ENCODE results near the gene SLC16A1. TPM values are rescaled to one million over a fixed set of nuclear protein-coding genes. Genes with fewer than 3 reads are reported as not detected.

Gene SLC16A1
- total and polyA plus RNA-seq, 7 experiments from 2014 or later = 8.7 to 43.6 (median 12.5) TPM

DNA sequence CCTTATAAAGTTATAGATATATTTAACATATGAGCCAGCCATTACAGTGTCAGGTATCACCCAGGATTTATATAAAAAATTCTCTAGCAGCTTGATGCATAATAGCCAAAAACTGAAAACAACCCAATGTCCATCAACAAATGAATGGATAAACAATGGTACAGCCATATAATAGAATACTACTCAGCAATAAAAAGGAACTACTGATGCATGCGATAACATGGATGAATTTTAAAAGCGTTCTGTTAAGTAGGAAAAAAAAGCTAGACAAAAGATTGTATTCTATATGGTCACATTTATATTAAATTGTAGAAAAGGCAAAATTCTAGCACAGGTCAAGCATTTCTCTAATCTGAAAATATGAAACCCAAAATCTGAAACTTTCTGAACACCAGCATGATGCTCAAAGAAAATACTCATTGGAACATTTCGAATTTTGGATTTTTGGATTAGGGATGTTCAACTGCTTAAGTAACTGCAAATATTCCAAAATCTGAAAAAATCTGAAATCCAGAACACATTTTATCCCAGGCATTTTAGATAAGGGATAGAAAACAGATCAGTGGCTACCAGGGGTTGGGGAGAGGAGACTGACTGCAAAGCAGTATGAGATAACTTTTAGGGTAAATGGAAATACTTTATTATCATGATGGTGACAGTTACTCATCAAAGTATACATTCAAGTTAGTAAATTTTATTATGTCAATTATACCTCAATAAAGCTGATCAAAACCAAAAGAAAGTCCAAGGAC lies 22.0 kb downstream of the SLC16A1 start:
- POLR2A ChIA-PET = no interaction called here
- ATAC-seq (no peak), DNase-seq (no peak)
- Mint-ChIP-seq H3K4me3 (no peak overlapping the region), H3K4me1 (peaks cover 4 to 35% (median 10%) of the 10 kb centered on the region in 7 donors), H3K36me3 (peaks cover 0 to 6% (median 2%) of the 10 kb centered on the region in 5 donors), H3K9me3 (no peaks in the 10 kb centered on the region), H3K27me3 (no peaks in the 10 kb centered on the region), H3K27ac (peak overlapping the region in 1 of 9 donors; percentile 24)
- intact Hi-C loops (cut with micrococcal nuclease) = no loop called here
- no peaks in the 10 kb centered on the region for H3K4me1 ChIP-seq (ENCODE audit: control insufficient read depth in 2 of 2, insufficient read depth in 2 of 2, low read length in 2 of 2)
- CTCF ChIA-PET = no interaction called here
- H3K27ac ChIP-seq (ENCODE audit: low read depth, low read length) = no peak overlapping the region
- no peak overlapping the region for H3K4me3 ChIP-seq (ENCODE audit: low read length)
- no peaks in the 10 kb centered on the region for H3K27me3 ChIP-seq (ENCODE audit: control insufficient read depth in 2 of 2, insufficient read depth in 2 of 2, low read length in 2 of 2)
- no peaks in the 10 kb centered on the region for H3K9me3 ChIP-seq (ENCODE audit: control insufficient read depth in 2 of 3, low read length in 3 of 3)
- H3K36me3 ChIP-seq (ENCODE audit: control insufficient read depth in 2 of 3, insufficient read depth in 3 of 3, low read length in 3 of 3) = no peaks in the 10 kb centered on the region

- ATAC-seq (no peak), DNase-seq (no peak)
- no peak overlapping the region for H3K4me3 Mint-ChIP-seq
- H3K4me1 Mint-ChIP-seq = peaks cover 0 to 16% (median 0%) of the 10 kb centered on the region in 7 donors
- Histone ChIP-seq H3K27me3 (ENCODE audit: control insufficient read depth in 2 of 2, insufficient read depth in 2 of 2, low read length in 2 of 2) (no peaks in the 10 kb centered on the region), H3K9me3 (ENCODE audit: control insufficient read depth in 2 of 3, low read length in 3 of 3) (no peaks in the 10 kb centered on the region), H3K27ac (ENCODE audit: low read depth, low read length) (no peak overlapping the region), H3K4me3 (ENCODE audit: low read length) (no peak overlapping the region), H3K4me1 (ENCODE audit: control insufficient read depth in 2 of 2, insufficient read depth in 2 of 2, low read length in 2 of 2) (no peaks in the 10 kb centered on the region), H3K36me3 (ENCODE audit: control insufficient read depth in 2 of 3, insufficient read depth in 3 of 3, low read length in 3 of 3) (no peaks in the 10 kb centered on the region)
- no peaks in the 10 kb centered on the region for H3K9me3 Mint-ChIP-seq
- peaks cover 3 to 14% (median 10%) of the 10 kb centered on the region in 5 donors for H3K36me3 Mint-ChIP-seq
- intact Hi-C loops (cut with micrococcal nuclease) = no loop called here
- H3K27me3 Mint-ChIP-seq = no peaks in the 10 kb centered on the region
- ChIA-PET CTCF (interaction anchor here (1.1 kb wide), 2 partner anchors 25 to 523 kb away, joined by 3 read pairs; no protein-coding TSS in a partner anchor), POLR2A (interaction anchor here (0.6 to 0.7 kb wide), 2 partner anchors 166 to 678 kb away, joined by 4 read pairs; no protein-coding TSS in a partner anchor)
- no peak overlapping the region for H3K27ac Mint-ChIP-seq
These were observed 26.0 kb downstream of the SLC16A1 start for GRCh38 chr1:112929979-112930378.

- DNase-seq = no peak
- Mint-ChIP-seq H3K4me1 (peaks cover 0 to 6% (median 0%) of the 10 kb centered on the region in 7 donors), H3K27ac (no peak overlapping the region), H3K36me3 (peaks cover 4 to 32% (median 11%) of the 10 kb centered on the region in 5 donors), H3K27me3 (no peaks in the 10 kb centered on the region), H3K9me3 (no peaks in the 10 kb centered on the region), H3K4me3 (no peak overlapping the region)
- no peak for ATAC-seq
- no peaks in the 10 kb centered on the region for H3K27me3 ChIP-seq (ENCODE audit: control insufficient read depth in 2 of 2, insufficient read depth in 2 of 2, low read length in 2 of 2)
- intact Hi-C loops (cut with micrococcal nuclease) = no loop called here
- H3K4me3 ChIP-seq (ENCODE audit: low read length) = no peak overlapping the region
- H3K27ac ChIP-seq (ENCODE audit: low read depth, low read length) = no peak overlapping the region
- POLR2A ChIA-PET = no interaction called here
- peaks cover 0 to 12% (median 0%) of the 10 kb centered on the region in 3 experiments for H3K36me3 ChIP-seq (ENCODE audit: control insufficient read depth in 2 of 3, insufficient read depth in 3 of 3, low read length in 3 of 3)
- H3K4me1 ChIP-seq (ENCODE audit: control insufficient read depth in 2 of 2, insufficient read depth in 2 of 2, low read length in 2 of 2) = no peaks in the 10 kb centered on the region
- H3K9me3 ChIP-seq (ENCODE audit: control insufficient read depth in 2 of 3, low read length in 3 of 3) = no peaks in the 10 kb centered on the region
- CTCF ChIA-PET = no interaction called here
These were observed 28.5 kb downstream of the SLC16A1 start for GRCh38 chr1:112927462-112927990.

- no peak overlapping the region for H3K27ac Mint-ChIP-seq
- ATAC-seq = no peak
- ChIA-PET CTCF (no interaction called here), POLR2A (no interaction called here)
- peaks cover 0 to 12% (median 0%) of the 10 kb centered on the region in 3 experiments for H3K36me3 ChIP-seq (ENCODE audit: control insufficient read depth in 2 of 3, insufficient read depth in 3 of 3, low read length in 3 of 3)
- H3K4me1 ChIP-seq (ENCODE audit: control insufficient read depth in 2 of 2, insufficient read depth in 2 of 2, low read length in 2 of 2) = no peaks in the 10 kb centered on the region
- intact Hi-C loops (cut with micrococcal nuclease) = no loop called here
- no peaks in the 10 kb centered on the region for H3K27me3 Mint-ChIP-seq
- no peak overlapping the region for H3K4me3 Mint-ChIP-seq
- no peaks in the 10 kb centered on the region for H3K9me3 ChIP-seq (ENCODE audit: control insufficient read depth in 2 of 3, low read length in 3 of 3)
- no peak overlapping the region for H3K27ac ChIP-seq (ENCODE audit: low read depth, low read length)
- peaks cover 1 to 38% (median 16%) of the 10 kb centered on the region in 5 donors for H3K36me3 Mint-ChIP-seq
- no peak for DNase-seq
- H3K9me3 Mint-ChIP-seq = no peaks in the 10 kb centered on the region
- H3K4me3 ChIP-seq (ENCODE audit: low read length) = no peak overlapping the region
- no peaks in the 10 kb centered on the region for H3K27me3 ChIP-seq (ENCODE audit: control insufficient read depth in 2 of 2, insufficient read depth in 2 of 2, low read length in 2 of 2)
- H3K4me1 Mint-ChIP-seq = peaks cover 0 to 6% (median 0%) of the 10 kb centered on the region in 7 donors
These were observed 29.1 kb downstream of the SLC16A1 start for GRCh38 chr1:112926858-112927257.

DNA sequence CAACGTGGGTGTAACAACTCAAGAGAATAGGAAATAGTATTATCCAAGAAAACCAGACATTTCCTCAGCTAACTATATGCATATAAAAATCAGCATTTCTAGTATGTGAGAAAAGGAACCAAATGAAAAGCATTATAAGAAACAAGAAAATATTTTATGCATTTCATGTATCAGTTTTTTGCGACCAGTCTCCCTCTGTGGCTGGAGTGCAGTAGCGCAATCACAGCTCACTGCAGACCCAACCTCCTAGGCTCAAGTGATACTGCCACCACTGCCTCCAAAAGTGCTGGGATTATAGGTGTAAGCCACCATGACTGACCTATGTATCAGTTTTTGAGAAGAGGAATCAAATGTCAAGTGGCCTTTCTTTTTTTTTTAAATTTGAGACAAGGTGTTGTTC lies 31.0 kb downstream of the SLC16A1 start:
- H3K36me3 ChIP-seq (ENCODE audit: control insufficient read depth in 2 of 3, insufficient read depth in 3 of 3, low read length in 3 of 3) = peaks cover 0 to 12% (median 0%) of the 10 kb centered on the region in 3 experiments
- ChIA-PET POLR2A (no interaction called here), CTCF (no interaction called here)
- no peak overlapping the region for H3K4me3 ChIP-seq (ENCODE audit: low read length)
- Mint-ChIP-seq H3K36me3 (peaks cover 0 to 45% (median 24%) of the 10 kb centered on the region in 5 donors), H3K27ac (no peak overlapping the region), H3K4me3 (no peak overlapping the region), H3K4me1 (peaks cover 0 to 6% (median 0%) of the 10 kb centered on the region in 7 donors), H3K27me3 (no peaks in the 10 kb centered on the region), H3K9me3 (no peaks in the 10 kb centered on the region)
- no peaks in the 10 kb centered on the region for H3K9me3 ChIP-seq (ENCODE audit: control insufficient read depth in 2 of 3, low read length in 3 of 3)
- intact Hi-C loops (cut with micrococcal nuclease) = no loop called here
- H3K4me1 ChIP-seq (ENCODE audit: control insufficient read depth in 2 of 2, insufficient read depth in 2 of 2, low read length in 2 of 2) = no peaks in the 10 kb centered on the region
- DNase-seq (no peak), ATAC-seq (no peak)
- H3K27me3 ChIP-seq (ENCODE audit: control insufficient read depth in 2 of 2, insufficient read depth in 2 of 2, low read length in 2 of 2) = no peaks in the 10 kb centered on the region
- no peak overlapping the region for H3K27ac ChIP-seq (ENCODE audit: low read depth, low read length)

- ChIA-PET POLR2A (no interaction called here), CTCF (no interaction called here)
- Histone ChIP-seq H3K27me3 (ENCODE audit: control insufficient read depth in 2 of 2, insufficient read depth in 2 of 2, low read length in 2 of 2) (no peaks in the 10 kb centered on the region), H3K4me1 (ENCODE audit: control insufficient read depth in 2 of 2, insufficient read depth in 2 of 2, low read length in 2 of 2) (no peaks in the 10 kb centered on the region), H3K4me3 (ENCODE audit: low read length) (no peak overlapping the region), H3K27ac (ENCODE audit: low read depth, low read length) (no peak overlapping the region), H3K9me3 (ENCODE audit: control insufficient read depth in 2 of 3, low read length in 3 of 3) (no peaks in the 10 kb centered on the region), H3K36me3 (ENCODE audit: control insufficient read depth in 2 of 3, insufficient read depth in 3 of 3, low read length in 3 of 3) (peaks cover 0 to 12% (median 0%) of the 10 kb centered on the region in 3 experiments)
- intact Hi-C loops (cut with micrococcal nuclease) = no loop called here
- no peaks in the 10 kb centered on the region for H3K27me3 Mint-ChIP-seq
- H3K36me3 Mint-ChIP-seq = peaks cover 0 to 42% (median 24%) of the 10 kb centered on the region in 5 donors
- no peak for DNase-seq
- ATAC-seq = no peak
- H3K27ac Mint-ChIP-seq = no peak overlapping the region
- no peak overlapping the region for H3K4me3 Mint-ChIP-seq
- H3K9me3 Mint-ChIP-seq = no peaks in the 10 kb centered on the region
- peaks cover 0 to 6% (median 0%) of the 10 kb centered on the region in 7 donors for H3K4me1 Mint-ChIP-seq
These were observed 32.0 kb downstream of the SLC16A1 start for GRCh38 chr1:112923959-112924349.

Measured in naive thymus-derived CD4-positive, alpha-beta T cell (primary cell).